CMK (cell line): Measurements from ENCODE around the gene BNIP3.

Experiments
- DNase-seq: peaks from one replicate; pipeline ENCODE4 v3.0.0-alpha.2; 2010; ENCODE audit warnings: low read depth

Gene BNIP3

DNA sequence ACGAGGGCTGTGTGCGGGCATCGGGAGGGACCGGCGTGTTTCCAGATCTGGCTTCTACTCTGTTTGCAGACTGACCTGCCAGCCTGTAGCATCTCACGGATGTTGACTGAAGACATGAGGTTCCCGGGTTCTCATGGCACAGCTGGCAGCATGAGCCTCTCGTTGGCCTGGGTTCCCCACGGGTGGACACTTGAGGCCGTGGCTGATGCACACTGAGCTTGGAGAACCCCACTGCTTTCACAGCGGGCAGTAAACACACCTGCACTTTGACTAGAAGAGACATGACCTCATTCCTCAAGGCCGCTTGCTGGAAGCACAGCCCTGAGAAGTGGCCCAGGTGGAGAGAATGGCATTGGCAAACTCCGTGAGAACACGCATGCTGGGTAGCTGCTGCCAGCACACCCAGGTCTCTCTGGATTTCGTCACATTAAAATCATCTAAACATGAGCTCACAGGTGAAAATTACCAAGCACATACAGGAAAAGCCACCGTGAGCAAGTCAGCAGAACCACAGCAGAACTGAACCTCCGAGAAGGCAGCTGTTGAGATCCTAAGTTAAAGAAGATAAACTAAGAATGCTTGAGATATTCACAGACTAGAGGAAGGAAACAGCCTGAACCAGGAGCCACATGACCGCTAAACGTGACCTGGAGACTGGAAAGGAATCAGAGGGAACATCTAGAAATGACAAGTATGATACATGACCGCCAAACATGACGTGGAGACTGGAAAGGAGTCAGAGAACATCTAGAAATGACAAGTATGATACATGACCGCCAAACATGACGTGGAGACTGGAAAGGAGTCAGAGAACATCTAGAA is 32.5 kb downstream of the BNIP3 start:
- no peak for DNase-seq

DNA sequence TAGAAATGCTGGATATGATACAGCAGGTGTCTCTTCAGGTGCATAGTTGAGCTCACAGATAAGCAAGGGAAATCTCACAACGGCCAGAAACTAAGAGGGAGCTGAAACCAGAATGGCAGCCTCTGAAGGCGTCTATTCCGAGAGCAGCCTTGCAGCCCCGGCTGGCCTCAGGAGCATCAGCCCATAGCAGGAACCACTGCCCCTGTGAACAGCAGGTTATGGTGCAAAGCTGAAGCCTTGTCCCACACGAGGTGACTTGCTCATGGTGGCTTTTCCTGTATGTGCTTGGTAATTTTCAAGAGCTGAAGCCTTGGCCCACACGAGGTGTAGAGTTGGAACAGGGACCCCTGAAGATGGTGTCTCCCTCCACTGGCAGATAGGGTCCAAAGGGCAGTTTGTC is 33.2 kb downstream of the BNIP3 start:
- no peak for DNase-seq

DNA sequence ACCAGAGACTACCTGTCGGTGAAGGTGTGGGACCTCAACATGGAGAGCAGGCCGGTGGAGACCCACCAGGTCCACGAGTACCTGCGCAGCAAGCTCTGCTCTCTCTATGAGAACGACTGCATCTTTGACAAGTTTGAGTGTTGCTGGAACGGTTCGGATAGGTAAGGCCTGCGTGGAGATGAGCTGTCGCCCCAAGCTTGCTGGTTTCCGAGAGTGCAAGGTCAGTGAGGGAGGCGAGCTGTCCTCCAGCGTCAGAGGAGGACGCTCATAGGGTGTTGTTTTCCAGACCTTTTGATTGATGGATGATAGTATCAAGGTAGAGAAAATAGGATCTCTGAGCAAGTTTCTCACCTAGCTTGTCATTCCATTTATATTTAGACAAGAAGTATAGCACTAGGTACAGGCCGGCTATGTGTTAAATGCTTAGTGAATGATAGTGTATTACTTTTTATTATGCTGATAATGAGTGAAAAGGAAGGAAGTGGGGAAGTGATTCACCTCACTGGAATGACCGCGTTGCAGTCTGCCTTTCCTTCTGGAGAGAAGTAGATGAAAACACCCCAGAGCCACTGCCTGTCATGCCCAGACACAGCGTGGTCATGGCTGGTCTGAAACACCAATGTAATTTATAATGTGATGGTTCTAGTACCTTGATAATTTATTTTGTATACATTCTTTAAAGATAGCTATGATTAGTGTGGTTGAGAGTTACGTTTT is 33.9 kb downstream of the BNIP3 start:
- no peak for DNase-seq

DNA sequence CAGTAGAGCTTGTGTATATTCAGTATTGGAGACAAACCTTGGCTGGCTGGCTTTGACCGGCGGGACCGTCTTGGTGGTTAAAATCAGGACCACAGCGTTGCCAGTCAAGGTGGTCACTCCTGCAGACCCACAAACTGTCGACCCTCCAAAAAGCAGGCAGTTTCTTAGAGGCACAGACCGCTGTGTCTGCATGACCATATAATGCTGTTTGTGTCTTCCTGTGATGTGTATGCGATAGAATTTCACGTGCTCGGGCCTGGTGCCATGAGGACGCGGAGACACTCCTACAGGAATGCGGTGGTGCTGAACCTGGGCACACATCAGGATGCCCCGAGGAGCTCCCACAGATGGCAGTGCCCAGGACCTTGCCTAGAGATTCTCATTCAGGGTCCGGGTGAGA is 34.8 kb downstream of the BNIP3 start:
- no peak for DNase-seq

DNA sequence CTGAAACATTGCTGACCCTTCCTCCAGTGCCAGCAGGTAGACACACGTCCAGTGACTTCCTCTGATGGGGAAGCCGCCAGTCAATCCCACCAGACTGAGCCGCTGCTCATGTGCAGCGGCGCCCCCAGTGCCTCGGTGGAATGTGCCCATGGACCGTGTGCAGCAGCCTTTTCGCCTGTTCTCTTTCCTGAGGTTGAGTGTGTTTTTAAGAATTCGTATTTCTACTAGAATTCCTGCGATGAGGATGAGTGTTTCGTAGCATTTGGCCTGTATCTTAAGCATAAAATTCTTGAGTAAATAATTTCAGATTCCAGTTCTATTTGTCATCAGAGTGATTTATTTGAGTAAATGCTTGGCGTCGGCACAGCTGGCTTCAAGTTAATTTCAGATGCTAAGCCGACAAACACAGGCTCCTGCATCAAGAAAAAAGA is 35.4 kb downstream of the BNIP3 start:
- no peak for DNase-seq

DNA sequence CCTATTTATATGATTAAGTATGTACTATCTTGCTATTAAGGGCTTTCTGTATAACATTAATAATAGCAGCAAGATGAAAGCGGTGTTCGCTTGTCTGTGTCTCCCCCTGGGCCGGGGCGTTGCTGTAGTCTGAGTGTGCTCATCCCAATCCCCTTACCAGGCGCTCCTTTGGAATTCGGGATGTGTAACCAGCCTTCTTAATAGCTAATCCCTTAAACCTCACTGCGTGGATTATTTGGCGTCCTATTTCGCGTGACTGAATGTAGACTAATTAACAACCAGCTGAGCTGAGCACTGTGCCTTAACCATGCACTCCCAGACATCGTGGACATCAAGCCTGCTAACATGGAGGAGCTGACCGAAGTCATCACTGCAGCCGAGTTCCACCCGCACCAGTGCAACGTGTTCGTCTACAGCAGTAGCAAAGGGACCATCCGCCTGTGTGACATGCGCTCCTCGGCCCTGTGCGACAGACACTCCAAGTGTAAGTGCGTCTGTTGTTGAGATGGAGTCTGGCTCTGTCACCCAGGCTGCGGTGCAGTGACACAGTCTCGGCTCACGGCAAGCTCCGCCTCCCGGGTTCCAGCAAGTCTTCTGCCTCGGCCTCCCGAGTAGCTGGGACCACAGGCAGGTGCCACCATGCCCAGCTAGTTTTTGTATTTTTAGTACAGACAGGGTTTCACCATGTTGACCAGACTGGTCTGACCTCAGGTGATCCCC is 36.6 kb downstream of the BNIP3 start:
- no peak for DNase-seq

DNA sequence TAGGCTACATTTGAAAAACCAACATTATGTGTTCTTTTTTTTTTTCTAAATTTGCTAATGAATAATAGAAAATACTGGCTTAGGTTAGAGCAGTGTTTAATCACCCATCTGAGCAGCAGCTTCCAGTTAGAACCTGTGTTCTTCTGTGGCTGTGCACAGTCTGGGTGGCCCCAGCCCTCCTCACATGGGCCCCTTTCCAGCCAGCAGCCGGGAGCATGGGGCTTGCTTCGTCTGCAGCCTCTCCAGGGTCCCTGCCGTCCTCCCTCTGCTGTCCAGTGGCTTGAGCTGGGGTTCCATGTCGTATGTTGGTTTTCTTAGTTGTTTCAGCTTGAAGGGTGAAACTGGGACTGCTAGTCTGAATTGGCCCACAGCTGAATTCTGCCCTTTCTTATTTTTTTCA is 37.3 kb downstream of the BNIP3 start:
- DNase-seq: no peak

DNA sequence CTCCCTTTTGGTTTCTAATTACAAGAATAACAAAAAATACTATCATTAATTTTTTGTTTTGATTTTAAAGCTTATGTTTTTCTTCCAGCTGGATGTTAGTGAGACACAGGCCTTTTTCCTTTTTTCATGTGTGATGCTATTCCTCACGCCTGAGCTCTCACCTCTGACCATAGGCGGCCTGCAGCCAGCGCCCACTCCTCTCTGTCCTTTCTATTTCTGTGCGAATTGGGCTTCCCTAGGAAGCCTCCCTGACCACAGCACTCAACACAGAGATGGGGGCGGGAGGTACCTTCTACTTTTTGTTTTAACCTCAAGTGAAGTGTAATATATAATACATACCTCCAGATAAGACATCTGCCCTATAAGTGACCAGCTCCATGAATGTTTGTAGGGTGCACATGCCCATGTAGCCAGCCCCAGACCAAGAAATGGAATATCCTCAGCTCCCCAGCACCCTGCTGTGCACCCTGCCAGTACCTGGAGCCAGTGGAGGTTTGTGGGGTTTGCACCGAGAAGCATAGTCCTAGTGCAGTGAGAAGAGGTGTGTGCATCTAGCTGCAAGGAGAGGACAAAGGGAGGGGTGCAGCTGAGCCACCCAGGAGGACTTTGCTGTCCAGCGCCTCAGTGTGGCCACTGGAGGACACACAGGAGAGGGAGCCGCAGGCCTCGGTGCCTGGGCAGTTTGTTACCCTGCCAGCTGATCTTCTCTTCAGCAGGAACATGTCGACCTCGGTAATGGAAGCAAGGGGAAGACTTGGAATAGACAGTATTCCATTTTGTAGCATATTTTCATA is 38.5 kb downstream of the BNIP3 start:
- DNase-seq: no peak

DNA sequence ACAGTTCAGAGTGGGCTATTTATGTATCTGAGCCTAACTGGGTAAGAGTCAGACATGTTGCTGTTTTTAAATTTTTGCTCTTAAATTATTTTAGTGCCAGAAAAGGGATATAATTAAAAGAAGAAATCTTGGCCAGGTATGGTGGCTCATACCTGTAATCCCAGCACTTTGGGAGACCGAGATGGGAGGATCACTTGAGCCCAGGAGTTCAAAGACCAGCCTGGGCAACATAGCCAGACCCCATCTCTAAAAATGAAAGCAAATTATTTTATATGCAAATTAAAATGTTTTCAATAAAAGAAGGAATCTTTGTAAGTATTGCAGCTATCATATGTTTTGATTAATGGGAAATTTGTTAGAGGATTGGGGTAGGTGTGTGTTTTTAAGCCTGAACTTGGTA is 39.3 kb downstream of the BNIP3 start:
- no peak for DNase-seq

DNA sequence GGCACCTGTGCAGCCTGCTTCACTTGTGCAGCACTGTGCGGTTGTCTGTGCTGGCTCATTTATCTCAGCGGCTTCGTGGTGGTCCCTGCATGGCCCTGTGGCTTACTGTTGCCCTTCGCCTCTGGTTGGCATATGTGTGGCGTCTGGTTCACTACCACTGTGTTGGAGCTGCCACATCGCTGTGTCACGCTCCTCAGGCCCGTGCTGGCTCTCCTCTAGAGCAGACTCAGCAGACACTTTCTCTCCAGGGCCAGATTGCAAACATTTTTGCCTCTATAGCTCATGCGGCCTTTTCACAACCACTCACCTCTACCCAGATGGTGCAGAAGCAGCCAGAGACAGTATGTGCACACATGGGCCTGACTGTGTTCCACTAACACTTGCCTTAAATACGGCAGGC is 43.0 kb downstream of the BNIP3 start:
- DNase-seq: no peak

DNA sequence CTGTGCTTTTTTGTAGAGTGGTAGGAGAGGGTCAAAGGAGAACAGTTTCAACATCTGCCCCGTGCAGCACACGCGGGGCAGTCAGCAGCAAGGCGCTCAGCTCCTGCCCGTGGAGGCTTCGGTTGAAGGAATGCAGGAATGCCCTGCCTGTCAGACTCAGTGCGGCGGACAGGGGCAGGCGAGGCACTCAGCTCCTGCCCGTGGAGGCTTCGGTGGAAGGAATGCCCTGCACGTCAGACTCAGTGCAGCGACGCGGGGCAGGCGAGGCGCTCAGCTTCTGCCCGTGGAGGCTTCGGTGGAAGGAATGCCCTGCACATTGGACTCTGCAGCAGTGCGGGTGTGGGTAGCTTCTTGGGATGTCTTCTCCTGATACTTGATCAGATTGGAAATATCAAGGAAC is 43.9 kb downstream of the BNIP3 start:
- no peak for DNase-seq

DNA sequence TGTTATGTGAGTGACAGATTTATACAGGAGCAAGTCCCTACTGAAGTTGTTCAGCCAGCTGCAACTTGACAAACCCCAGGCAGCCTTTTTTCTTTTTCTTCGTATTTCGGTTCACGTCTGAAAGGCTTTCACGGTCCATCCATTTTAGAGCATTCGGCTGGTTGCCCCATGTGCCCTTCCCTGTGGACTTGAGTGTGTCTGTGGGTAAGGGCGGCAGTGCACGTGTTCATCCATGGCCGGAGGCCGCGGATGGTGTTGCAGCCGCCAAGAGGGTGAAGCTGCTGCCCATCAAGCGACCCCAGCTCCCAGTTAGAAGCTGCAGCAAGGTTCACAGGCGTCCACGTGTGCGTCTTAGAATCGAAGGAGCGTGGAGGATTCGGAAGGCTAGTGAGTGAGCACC is 45.0 kb downstream of the BNIP3 start:
- no peak for DNase-seq

DNA sequence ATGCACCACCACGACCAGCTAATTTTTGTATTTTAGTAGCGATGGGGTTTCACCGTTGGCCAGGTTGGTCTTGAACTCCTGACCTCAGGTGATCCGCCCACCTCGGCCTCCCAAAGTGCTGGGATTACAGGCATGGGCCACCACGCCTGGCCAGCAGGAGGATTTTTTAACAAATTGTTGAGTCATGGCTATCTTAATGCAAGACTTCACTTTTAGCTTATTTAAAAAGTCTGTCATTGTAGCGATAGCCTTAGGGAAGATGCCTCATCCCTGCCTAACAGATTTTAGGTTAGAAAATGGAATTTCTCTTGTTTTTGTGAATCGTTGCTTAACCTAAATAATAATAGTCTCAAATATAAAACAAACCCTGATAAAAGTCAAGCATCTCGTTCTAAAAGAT is 45.4 kb downstream of the BNIP3 start:
- DNase-seq: no peak

DNA sequence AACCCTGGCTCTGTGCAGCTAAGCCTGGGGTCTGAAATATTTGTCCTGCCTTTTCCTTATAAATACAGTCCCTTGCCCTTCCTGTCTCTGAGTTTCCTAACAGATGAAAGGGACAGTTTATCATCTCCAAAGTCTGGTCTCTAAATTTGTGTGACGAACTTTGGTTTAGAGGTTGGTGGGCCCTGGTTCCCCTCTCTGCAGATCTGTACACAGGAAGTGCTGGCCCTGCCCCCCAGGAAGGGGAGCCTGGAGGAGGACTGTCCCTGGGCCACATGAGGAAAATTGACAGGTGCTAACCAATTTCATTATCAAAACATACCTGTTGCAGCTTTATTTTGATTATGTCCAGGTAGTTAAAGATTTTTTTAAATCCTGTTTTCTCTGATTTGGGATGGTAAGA is 46.5 kb downstream of the BNIP3 start:
- DNase-seq: no peak

DNA sequence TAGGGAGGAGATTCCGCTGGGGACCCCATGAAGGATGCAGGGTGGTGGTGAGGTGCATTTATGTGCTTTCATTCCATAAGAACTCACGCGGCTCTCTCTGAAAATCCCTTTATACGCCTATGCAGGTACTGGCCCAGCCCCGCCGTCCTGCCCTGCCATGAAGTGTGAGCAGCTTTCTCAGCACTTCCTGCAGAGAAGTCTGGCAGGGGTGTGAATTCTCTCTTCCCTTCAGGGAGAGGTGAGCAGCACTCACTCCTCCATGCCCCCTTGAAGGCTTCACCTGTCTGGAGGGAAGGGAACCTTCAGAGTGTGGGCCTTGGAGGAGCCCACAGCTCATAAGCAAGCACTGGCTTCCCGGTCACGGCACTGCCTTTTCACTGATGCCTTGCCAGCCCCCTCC is 47.0 kb downstream of the BNIP3 start:
- DNase-seq: no peak

DNA sequence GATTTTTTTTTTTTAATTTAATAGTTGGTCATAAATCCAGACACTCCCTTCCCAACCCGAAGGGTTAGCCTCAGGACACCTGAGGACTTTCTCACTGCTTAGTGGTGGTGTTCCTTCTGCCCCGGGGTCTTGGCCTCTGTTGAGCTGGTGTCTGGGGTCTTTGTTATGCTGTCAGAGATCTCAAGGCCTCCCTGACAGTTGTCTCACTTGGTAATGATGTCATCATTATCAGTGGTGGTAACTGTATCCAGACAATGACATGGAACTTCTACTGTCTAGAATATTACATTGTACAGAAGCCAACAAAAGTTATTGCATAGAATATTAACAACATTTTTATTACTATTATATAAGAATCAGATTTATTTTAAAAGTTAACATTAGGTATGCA is 48.0 kb downstream of the BNIP3 start:
- no peak for DNase-seq

DNA sequence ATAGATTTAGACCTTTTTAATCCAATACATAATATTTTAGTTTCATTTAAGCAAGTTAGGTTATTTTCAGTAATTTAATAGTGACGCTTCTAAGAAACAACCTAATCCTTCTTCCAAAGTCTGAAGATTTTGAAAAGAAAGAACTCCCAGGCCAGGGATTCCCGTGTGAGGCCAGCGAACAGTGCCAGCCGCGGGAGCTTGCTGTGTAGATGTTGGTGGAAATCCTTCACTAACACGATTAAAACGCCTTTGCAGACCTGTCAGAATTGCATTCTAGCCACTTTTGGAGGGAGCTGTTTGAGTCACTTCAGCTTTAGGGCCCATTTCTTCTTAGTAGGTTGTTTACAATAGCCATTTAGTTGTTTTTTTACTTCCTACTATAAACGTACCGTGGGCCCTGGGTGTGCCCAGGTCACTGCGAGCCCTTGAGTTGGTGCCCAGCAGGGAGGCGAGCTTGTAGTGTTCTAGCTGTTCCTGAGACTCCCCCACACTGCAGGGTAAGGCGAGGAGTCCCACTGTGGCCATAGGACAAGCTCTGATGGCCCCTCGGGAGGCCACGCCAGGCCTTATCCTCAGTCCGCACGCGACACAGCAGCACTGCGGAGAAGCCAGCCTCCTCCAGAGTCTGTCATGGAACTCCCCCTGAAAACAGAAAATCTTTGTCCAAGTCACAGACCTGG is 48.6 kb downstream of the BNIP3 start:
- no peak for DNase-seq

DNA sequence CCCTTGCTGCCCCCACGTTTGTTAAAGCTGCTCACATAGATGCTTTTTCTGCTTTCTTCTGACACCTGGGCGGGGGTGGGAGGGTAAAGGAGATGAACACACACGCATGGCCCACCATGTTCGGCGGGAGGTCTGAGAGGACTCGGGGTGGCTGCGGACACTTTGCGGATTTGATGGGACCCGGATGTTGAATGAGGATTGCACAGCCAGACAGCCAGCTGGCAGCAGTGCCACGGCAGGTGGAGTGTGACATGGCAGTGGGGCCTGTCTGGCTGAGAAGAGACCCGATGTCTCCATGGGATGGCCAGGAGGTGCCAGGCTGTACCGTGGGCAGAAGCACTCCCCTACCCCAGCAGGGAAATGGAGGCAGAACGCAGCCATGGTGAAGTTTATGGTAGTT is 49.7 kb downstream of the BNIP3 start:
- DNase-seq: no peak

DNA sequence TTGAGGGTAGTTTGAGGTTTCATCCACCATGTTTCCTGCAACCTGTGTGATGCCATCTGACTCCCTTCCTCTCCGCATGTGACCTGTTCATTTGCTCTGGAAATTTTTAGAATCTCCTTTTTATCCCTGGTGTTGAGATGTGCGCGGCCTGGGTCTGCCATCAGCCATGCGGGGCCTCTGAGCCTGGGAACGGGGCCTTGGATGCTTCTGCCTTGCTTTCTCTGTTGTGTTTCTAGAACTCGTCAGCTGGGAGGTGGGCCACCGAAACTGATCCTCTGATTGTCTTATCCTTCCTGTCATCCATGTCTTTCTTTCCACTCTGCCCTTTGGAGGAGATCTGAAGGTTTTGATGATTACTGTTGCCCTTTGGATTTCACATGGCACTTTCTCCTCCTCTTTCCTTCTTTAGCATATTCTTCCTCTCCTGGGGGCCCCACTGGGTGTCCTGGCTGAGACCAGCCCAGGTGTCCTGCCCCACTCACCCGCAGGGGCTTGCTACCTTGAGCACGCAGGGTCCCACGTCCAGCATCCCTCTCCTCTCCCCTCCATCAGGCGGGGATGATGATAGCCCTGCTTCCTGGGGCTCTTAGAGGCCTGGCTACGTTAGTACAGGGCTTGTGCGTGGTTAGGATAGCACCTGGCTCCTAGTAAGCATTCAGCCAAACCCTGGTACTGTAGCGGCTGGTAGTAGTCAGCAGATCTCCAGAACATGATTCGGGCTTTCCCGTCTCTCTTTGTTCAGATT is 51.0 kb downstream of the BNIP3 start:
- DNase-seq: no peak

DNA sequence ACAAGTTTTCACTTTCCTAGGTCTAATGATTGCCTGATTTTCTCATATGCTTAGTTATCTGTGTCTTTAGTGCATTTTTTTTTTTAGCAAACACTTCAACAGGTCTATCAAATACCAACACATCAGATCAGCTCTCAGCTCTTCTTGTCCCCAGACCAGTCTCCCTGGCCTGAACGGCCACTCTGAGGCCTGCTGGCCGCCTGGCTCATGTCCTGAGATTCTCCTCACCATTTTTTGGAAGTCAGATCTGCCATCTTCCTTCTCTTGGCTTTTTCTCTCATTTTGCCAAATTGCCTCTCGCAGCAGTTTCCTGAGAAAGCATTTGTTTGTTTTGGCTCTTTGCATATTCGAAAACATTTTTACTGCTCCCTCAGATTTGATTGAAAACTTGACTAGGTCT is 51.6 kb downstream of the BNIP3 start:
- no peak for DNase-seq
